Upper lobe of right lung (tissue), 1 donor: ENCODE measurements around the gene BMPR1B. TPM values are rescaled to one million over a fixed set of nuclear protein-coding genes. Genes with fewer than 3 reads are reported as not detected.

Experiments
- ATAC-seq: fragments of 200-7000 bp; cut with Tn5 transposase; one replicate; pipeline ENCODE4 v1.9.1; 2020; ENCODE audit warnings: mild to moderate bottlenecking, moderate library complexity
- DNase-seq: peaks from one replicate; pipeline ENCODE4 v3.0.0-alpha.2; 2020
- H3K27ac ChIP-seq: fragments of 200-600 bp; one replicate; pipeline ENCODE4 v1.8.0; 2022
- H3K27me3 ChIP-seq: fragments of 200-600 bp; one replicate; pipeline ENCODE4 v1.8.0; 2022; ENCODE audit warnings: mild to moderate bottlenecking
- H3K36me3 ChIP-seq: fragments of 200-600 bp; one replicate; pipeline ENCODE4 v1.8.0; 2022
- H3K4me1 ChIP-seq: fragments of 200-600 bp; one replicate; pipeline ENCODE4 v1.8.0; 2022
- H3K4me3 ChIP-seq: fragments of 200-600 bp; one replicate; pipeline ENCODE4 v1.8.0; 2022; ENCODE audit warnings: mild to moderate bottlenecking
- H3K9me3 ChIP-seq: fragments of 200-600 bp; one replicate; pipeline ENCODE4 v1.8.0; 2022
- CTCF ChIP-seq: fragments of 200-600 bp; IDR thresholded peaks from one replicate; pipeline ENCODE4 v1.8.0; 2022; ENCODE audit warnings: antibody characterized with exemption
- intact Hi-C: fragments of 100-400 bp; cut with DNase I; formaldehyde crosslinking; loops from one replicate; pipeline ENCODE4 v1.11.0; 2022
- total RNA-seq: library from RNA; stranded (reverse); fragmentation: NEBNext Ultra II Directional; extraction: Animal tissue kit (Norgen Biotek cat#: 25700); gene quantifications from one replicate; pipeline ENCODE4 v1.2.1, GENCODE V29; 2021
- donor health status: DM: no; HTN: yes; CAD: no; lungs with severe emphysema.

BMPR1B gene
- total RNA-seq, 1 donor from 2014 or later = 3.0 TPM

- peak; percentile 30 for ATAC-seq
- no peak for DNase-seq
Measured at GRCh38 chr4:95095348-95095974, 337.7 kb downstream of the BMPR1B start.

GRCh38 chr4:95102162-95102790 lies 344.5 kb downstream of the BMPR1B start:
- no peak for ATAC-seq
- no peak for DNase-seq
- no peaks in the 10 kb centered on the region for H3K4me1 ChIP-seq
- H3K27me3 ChIP-seq = no peaks in the 10 kb centered on the region
- no peak overlapping the region for H3K4me3 ChIP-seq
- intact Hi-C loops = no loop called here
- no peak for TF ChIP-seq CTCF
- H3K36me3 ChIP-seq = no peaks in the 10 kb centered on the region
- H3K9me3 ChIP-seq = no peaks in the 10 kb centered on the region
- no peak overlapping the region for H3K27ac ChIP-seq

More at GRCh38 chr4:95095348-95095974, 337.7 kb downstream of the BMPR1B start:
- Histone ChIP-seq H3K36me3 (no peaks in the 10 kb centered on the region), H3K27ac (no peak overlapping the region), H3K4me3 (no peak overlapping the region), H3K9me3 (no peaks in the 10 kb centered on the region), H3K4me1 (no peaks in the 10 kb centered on the region), H3K27me3 (no peaks in the 10 kb centered on the region)
- intact Hi-C loops = no loop called here
- peak; percentile 27 for TF ChIP-seq CTCF

GRCh38 chr4:95105112-95105511 lies 347.4 kb downstream of the BMPR1B start:
- peak; percentile 83 for ATAC-seq
- no peak for TF ChIP-seq CTCF
- Histone ChIP-seq H3K27ac (no peak overlapping the region), H3K4me3 (no peak overlapping the region), H3K4me1 (no peaks in the 10 kb centered on the region), H3K9me3 (no peaks in the 10 kb centered on the region), H3K36me3 (no peaks in the 10 kb centered on the region), H3K27me3 (no peaks in the 10 kb centered on the region)
- DNase-seq = no peak
- intact Hi-C loops = no loop called here

- no peak for TF ChIP-seq CTCF
- Histone ChIP-seq H3K36me3 (no peaks in the 10 kb centered on the region), H3K27ac (no peak overlapping the region), H3K4me3 (no peak overlapping the region), H3K9me3 (no peaks in the 10 kb centered on the region), H3K4me1 (no peaks in the 10 kb centered on the region), H3K27me3 (no peaks in the 10 kb centered on the region)
- intact Hi-C loops = no loop called here
- no peak for ATAC-seq
- no peak for DNase-seq
Measured at GRCh38 chr4:95105983-95106382, 348.2 kb downstream of the BMPR1B start.

GRCh38 chr4:95106408-95106928 lies 348.7 kb downstream of the BMPR1B start:
- Histone ChIP-seq H3K4me1 (no peaks in the 10 kb centered on the region), H3K36me3 (no peaks in the 10 kb centered on the region), H3K9me3 (no peaks in the 10 kb centered on the region), H3K4me3 (no peak overlapping the region), H3K27me3 (no peaks in the 10 kb centered on the region), H3K27ac (no peak overlapping the region)
- no peak for TF ChIP-seq CTCF
- DNase-seq (no peak), ATAC-seq (no peak)
- intact Hi-C loops = no loop called here
